PC-3 (cell line): Measurements from ENCODE around the gene GFOD2.

Source experiments
- CTCF ChIP-seq: fragments of 300-600 bp; sonication (generic); conservative IDR thresholded peaks from 2 replicates; pipeline ENCODE4 v1.5.1; 2017; ENCODE audit warnings: antibody characterized with exemption, low read depth, mild to moderate bottlenecking, low read length
- EZH2 ChIP-seq: fragments of 300-600 bp; sonication (generic); IDR thresholded peaks from one replicate; pipeline ENCODE4 v1.6.1; 2017; ENCODE audit warnings: antibody characterized with exemption, mild to moderate bottlenecking, low read length; ENCODE audit not compliant: unreplicated experiment
- EZH2phosphoT487 ChIP-seq: fragments of 300-600 bp; sonication (generic); IDR thresholded peaks from 2 replicates; pipeline ENCODE4 v1.6.1; 2018; ENCODE audit warnings: mild to moderate bottlenecking, antibody characterized with exemption, low read length, borderline replicate concordance

DNA sequence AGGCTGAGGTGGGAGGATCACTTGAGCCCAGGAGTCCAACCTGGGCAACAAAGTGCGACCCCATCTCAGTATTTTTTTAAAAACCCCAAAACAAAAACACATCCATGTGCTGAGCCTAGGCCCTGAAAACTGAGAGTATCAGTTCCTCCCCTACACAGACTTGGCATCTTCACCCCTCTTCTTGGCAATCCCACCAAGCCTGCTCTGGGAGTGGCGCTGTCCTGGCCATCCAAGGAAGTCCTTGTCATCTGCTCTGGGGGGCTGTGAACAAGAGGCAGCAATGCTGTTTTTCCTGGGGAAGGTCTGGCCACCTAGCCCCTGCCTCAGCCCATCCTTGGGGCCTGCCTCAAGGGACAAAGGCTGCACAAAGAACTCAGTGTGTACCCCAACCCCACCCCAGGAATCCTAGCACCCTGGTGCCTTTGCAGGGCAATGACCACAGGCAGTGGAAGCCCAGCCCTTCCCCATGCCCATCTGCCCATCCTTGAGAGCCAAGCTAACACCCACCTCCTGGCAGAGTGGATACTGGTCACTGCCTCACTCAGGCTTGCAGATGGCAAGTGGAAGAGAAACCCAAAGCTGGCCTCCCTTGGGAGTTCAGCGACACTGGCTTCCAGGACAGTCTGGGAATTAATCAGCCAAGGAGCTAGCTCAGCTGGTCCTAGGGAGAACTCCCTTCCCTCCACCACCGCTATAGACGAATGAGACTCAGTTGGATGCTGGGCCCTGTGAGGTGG, 14.8 kb upstream of the GFOD2 start:
- no peak for TF ChIP-seq CTCF
- TF ChIP-seq EZH2phosphoT487, result no peak
- TF ChIP-seq EZH2, result no peak
